ENCODE data around the gene TRAF7. TPM values are rescaled to one million over a fixed set of nuclear protein-coding genes. Genes with fewer than 3 reads are reported as not detected.

Gene TRAF7
- total and polyA plus RNA-seq, 2 of the 8 experiments (the other 6 are each of a cell fraction or from before 2014, with no cell fraction given), result 96.8 to 148 TPM

DNA sequence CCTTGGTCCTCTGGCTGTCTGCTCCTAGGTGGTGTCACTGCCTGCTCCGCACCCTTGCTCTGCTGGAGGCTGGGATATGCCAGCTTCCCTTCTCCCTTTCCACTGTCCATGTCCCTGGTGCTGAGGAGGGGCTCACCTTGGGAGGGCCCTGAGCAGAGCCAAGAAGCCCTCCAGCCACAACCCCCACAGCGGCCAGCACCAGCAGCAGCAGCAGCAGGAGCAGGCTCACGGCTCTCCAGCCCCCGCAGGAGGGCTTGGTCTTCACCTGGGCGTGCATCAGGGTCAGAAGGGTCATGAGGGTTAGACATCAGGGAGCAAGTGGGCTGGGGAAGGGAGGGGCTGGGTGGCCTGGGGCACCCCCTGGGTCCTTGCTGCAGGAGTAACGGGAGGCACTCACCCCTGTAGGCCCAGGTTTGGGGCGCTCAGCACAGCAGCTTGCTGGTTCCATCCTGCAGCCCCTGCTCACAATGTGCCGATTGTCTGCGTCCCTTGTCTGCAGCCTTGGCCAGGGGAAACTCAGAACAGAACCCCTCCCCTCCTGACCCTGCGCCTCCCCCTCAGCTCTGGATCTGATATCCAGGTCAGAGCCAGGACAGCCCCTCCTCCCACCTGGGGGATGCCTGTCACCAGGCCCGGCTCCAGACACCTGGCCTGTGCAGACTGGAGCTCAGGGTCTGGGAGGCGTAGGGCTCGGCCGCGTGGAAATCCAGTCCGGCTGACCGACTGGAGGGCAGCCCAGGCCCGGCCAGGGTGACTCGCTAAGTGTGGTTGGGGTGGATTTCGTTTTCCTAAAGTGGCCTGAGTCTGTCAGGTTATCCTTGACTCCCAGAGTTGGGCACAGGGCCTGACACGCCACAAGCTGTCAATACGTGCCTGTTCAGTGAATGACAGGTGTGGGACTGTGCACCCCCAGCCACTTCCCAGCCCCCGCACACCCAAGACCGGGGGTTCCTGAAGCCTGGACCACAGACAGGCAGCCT is 55.1 kb downstream of the TRAF7 start, which contains the start of gene BRICD5:
BRICD5 (minus strand) TSS at position 478 of the 980 bp plus-strand sequence; CDS start at position 448, 30 bp downstream.
- no peak within 1 kb of the TSS for H4K5ac ChIP-seq (ENCODE audit: insufficient read length, low read depth, low read length)
- peaks cover 8 to 42% of the 10 kb centered on the region in 2 experiments for H4K20me1 ChIP-seq (replicated peaks in 1 of 2; ENCODE audit: control insufficient read depth in 1 of 2, insufficient read depth in 2 of 2, low read length in 2 of 2)
- H3K79me1 ChIP-seq (ENCODE audit: low read depth, low read length), result peaks cover 10% of the 10 kb centered on the region
- H3K4me2 ChIP-seq (ENCODE audit: insufficient read depth in 1 of 2, low read depth in 2 of 2, low read length in 2 of 2), result no peak within 1 kb of the TSS
- no peak within 1 kb of the TSS for H3K27ac ChIP-seq (ENCODE audit: low read depth, low read length)
- no peak within 1 kb of the TSS for H3K4ac ChIP-seq (replicated peaks; ENCODE audit: insufficient read length, low read depth, low read length)
- H3K14ac ChIP-seq (ENCODE audit: insufficient read length), result no peak within 1 kb of the TSS
- H3K27me3 ChIP-seq (replicated peaks in 1 of 4; ENCODE audit: control insufficient read depth in 3 of 4, extremely low read depth in 1 of 4, insufficient read depth in 3 of 4, low read length in 3 of 4), result no peaks in the 10 kb centered on the region
- H2BK5ac ChIP-seq (ENCODE audit: low read depth, low read length), result no peak within 1 kb of the TSS
- peaks cover 16% of the 10 kb centered on the region for H3K23me2 ChIP-seq (ENCODE audit: low read depth, low read length)
- H2AFZ ChIP-seq (ENCODE audit: low read length), result no peak within 1 kb of the TSS
- no peak within 1 kb of the TSS for H4K91ac ChIP-seq (replicated peaks; ENCODE audit: insufficient read length, low read length)
- peaks cover 3 to 25% of the 10 kb centered on the region in 2 experiments; a peak in 3 of 4 replicates for H3K79me2 ChIP-seq (ENCODE audit: control insufficient read depth in 1 of 2, insufficient read depth in 2 of 2, low read length in 2 of 2)
- H3K56ac ChIP-seq (replicated peaks; ENCODE audit: insufficient read length, low read depth, low read length), result no peak within 1 kb of the TSS
- POLR2A ChIA-PET (ENCODE audit: partially characterized antibody), result interaction anchor here (0.6 to 15.1 kb wide), 22 partner anchors 11 to 259 kb away, joined by 3 to 156 read pairs (median 4); partner anchors contain the start of genes CASKIN1, DNASE1L2, E4F1 and TRAF7
- no peak within 1 kb of the TSS for H2BK15ac ChIP-seq (ENCODE audit: low read length)
- TF ChIP-seq RXRA (IDR thresholded peaks at IDR 0.05; ENCODE audit: insufficient read depth, low read depth, low read length) (no peak), POLR2A (IDR thresholded peaks at IDR 0.05; ENCODE audit: control extremely low read depth in 1 of 2, low read depth in 2 of 2, low read length in 2 of 2) (peak in 1 of 2 experiments; percentile 30; a peak in 1 of 3 replicates), POLR2AphosphoS5 (IDR thresholded peaks at IDR 0.05; ENCODE audit: low read depth, low read length) (peak; percentile 21), EGR1 (IDR thresholded peaks at IDR 0.05; ENCODE audit: borderline replicate concordance, low read depth, low read length) (no peak), SIX5 (IDR thresholded peaks at IDR 0.05; ENCODE audit: low read depth, low read length) (no peak), ATF2 (IDR thresholded peaks at IDR 0.05; ENCODE audit: low read length) (0 out of 2 replicates have a peak, but pooled peaks have one; percentile 2), NRF1 (IDR thresholded peaks at IDR 0.05; ENCODE audit: low read depth, low read length) (no peak)
- TF ChIP-seq, protein P1, sequence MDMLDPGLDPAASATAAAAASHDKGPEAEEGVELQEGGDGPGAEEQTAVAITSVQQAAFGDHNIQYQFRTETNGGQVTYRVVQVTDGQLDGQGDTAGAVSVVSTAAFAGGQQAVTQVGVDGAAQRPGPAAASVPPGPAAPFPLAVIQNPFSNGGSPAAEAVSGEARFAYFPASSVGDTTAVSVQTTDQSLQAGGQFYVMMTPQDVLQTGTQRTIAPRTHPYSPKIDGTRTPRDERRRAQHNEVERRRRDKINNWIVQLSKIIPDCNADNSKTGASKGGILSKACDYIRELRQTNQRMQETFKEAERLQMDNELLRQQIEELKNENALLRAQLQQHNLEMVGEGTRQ (IDR thresholded peaks at IDR 0.05; ENCODE audit: low read length), result no peak
- no peak within 1 kb of the TSS for H2AK5ac ChIP-seq (ENCODE audit: low read depth, low read length)
- WGBS, 2 experiments (ENCODE audit: extremely low coverage in 1 of 2, insufficient coverage in 1 of 2, insufficient read length in 1 of 2, insufficient replicate concordance in 2 of 2, low coverage in 1 of 2, low lambda C conversion rate in 2 of 2, missing lambda C conversion rate in 1 of 2), result 78% methylated on average over 23 of the region's 24 CpGs; no CpG with 5 or more reads in 1 of the 2 experiments
- no peak within 1 kb of the TSS for H3K23ac ChIP-seq (ENCODE audit: insufficient read length)
- H3K36me3 ChIP-seq (ENCODE audit: control insufficient read depth in 2 of 4, insufficient read depth in 4 of 4, low read length in 3 of 4), result peaks cover 8 to 42% (median 19%) of the 10 kb centered on the region in 4 experiments; a peak in 6 of 8 replicates
- no peaks in the 10 kb centered on the region for H3K9me3 ChIP-seq (ENCODE audit: insufficient read depth in 2 of 2, low read depth in 1 of 2, low read length in 1 of 2)
- peak within 1 kb of the TSS; percentile 79 for H4K8ac ChIP-seq (ENCODE audit: extremely low read depth, insufficient read depth, low read length)
- H3K4me1 ChIP-seq (replicated peaks in 1 of 4; ENCODE audit: control insufficient read depth in 3 of 4, insufficient read depth in 4 of 4, low read length in 3 of 4), result peaks cover 0 to 24% (median 9%) of the 10 kb centered on the region in 4 experiments; a peak in 6 of 7 replicates
- CTCF ChIA-PET (ENCODE audit: partially characterized antibody), result interaction anchor here (0.6 to 3.2 kb wide), 4 partner anchors 16 to 1872 kb away, joined by 3 to 20 read pairs (median 4); no protein-coding TSS in a partner anchor
- no peak within 1 kb of the TSS for H2BK20ac ChIP-seq (ENCODE audit: low read length)
- H3K9ac ChIP-seq (replicated peaks in 1 of 4; ENCODE audit: extremely low read depth in 1 of 4, low read depth in 3 of 4, low read length in 3 of 4), result peak within 1 kb of the TSS in 1 of 4 experiments; percentile 27; a peak in 1 of 7 replicates
- no peak for DNase-seq (ENCODE audit: low read depth in 1 of 2, low spot score in 2 of 2)
- FAIRE-seq, result no peak
- no peak within 1 kb of the TSS for H3K4me3 ChIP-seq (ENCODE audit: extremely low read depth in 1 of 4, insufficient read depth in 2 of 4, low read depth in 3 of 4, low read length in 4 of 4)
- H2BK12ac ChIP-seq (ENCODE audit: low read depth, low read length), result no peak within 1 kb of the TSS
- no peak within 1 kb of the TSS for H3K18ac ChIP-seq (ENCODE audit: extremely low read depth, low read length)
- no peak within 1 kb of the TSS for H2BK120ac ChIP-seq (replicated peaks; ENCODE audit: low read depth, low read length)
